Naive B cell (primary cell): ENCODE results near the gene CDYL. TPM values are rescaled to one million over a fixed set of nuclear protein-coding genes. Genes with fewer than 3 reads are reported as not detected.
"Not testable (repeated sequence)": the region's sequence is repeated elsewhere in the genome, so short reads cannot be mapped to it uniquely, and the experiment has no call there.

Experiments
- ATAC-seq, 2 donors: fragments of 150-1000 bp; cut with Tn5 transposase; 2 replicates each; pipeline ENCODE4 v1.10.0; 2021; ENCODE audit warnings: low read depth in 2 of 2, mild to moderate bottlenecking in 2 of 2, moderate library complexity in 2 of 2
- DNase-seq: peaks from one replicate; pipeline ENCODE4 v3.0.0; 2022
- H3K27ac Mint-ChIP-seq, 6 donors: one replicate each; pipeline ENCODE4 v1.8.0; 2020 to 2022; ENCODE audit warnings: mild to moderate bottlenecking in 6 of 6, mixed read lengths in 6 of 6, moderate library complexity in 5 of 6, inconsistent platforms in 2 of 6
- H3K27me3 Mint-ChIP-seq, 3 donors: one replicate each; pipeline ENCODE4 v1.8.0; 2021 to 2022; ENCODE audit warnings: mixed read lengths in 3 of 3, mild to moderate bottlenecking in 1 of 3
- H3K36me3 Mint-ChIP-seq, 2 donors: one replicate each; pipeline ENCODE4 v1.8.0; 2020 to 2022; ENCODE audit warnings: mixed read lengths in 2 of 2, inconsistent platforms in 1 of 2, mild to moderate bottlenecking in 1 of 2
- H3K4me1 Mint-ChIP-seq, 3 donors: one replicate each; pipeline ENCODE4 v1.8.0; 2020 to 2022; ENCODE audit warnings: mixed read lengths in 3 of 3, inconsistent platforms in 1 of 3, mild to moderate bottlenecking in 1 of 3, moderate library complexity in 1 of 3
- H3K4me3 Mint-ChIP-seq, 8 donors: one replicate each; pipeline ENCODE4 v1.8.0; 2020 to 2022; ENCODE audit warnings: mild to moderate bottlenecking in 8 of 8, mixed read lengths in 8 of 8, moderate library complexity in 8 of 8, inconsistent platforms in 2 of 8
- H3K9me3 Mint-ChIP-seq, 7 donors: one replicate each; pipeline ENCODE4 v1.8.0; 2020 to 2022; ENCODE audit warnings: mixed read lengths in 7 of 7, mild to moderate bottlenecking in 5 of 7, inconsistent platforms in 2 of 7, moderate library complexity in 1 of 7
- polyA plus RNA-seq, 6 donors: library from polyadenylated mRNA; unstranded; fragments of 300-500 nt; fragmentation: Illumina TruSeq; gene quantifications; one replicate each; pipeline ENCODE4 v1.2.3, GENCODE V29; 2021; ENCODE audit warnings: low read depth in 6 of 6

Gene CDYL
- polyA plus RNA-seq, 6 donors from 2014 or later, result 5.5 to 9.8 (median 7.8) TPM

DNA sequence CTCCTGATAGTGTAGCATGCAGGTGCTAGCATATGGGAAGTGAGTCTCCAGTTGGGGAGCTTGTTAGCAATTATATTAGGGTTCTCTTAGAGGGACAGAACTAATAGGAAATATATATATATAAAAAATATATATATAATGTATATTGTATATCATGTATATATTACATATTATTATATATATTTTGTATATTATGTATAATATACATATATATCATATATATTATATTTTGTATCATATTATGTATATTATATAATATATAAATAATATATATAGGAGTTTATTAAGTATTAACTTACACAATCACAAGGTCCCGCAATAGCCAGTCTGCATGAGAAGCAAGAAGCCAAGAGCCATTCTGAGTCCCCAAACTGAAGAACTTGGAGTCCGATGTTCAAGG, 84.2 kb downstream of the CDYL start:
- Mint-ChIP-seq H3K27me3 (no peaks in the 10 kb centered on the region), H3K4me3 (peak overlapping the region in 1 of 8 donors; percentile 12), H3K9me3 (peaks cover 8 to 27% (median 19%) of the 10 kb centered on the region in 7 donors), H3K27ac (no peak overlapping the region), H3K36me3 (peaks cover 10 to 20% of the 10 kb centered on the region in 2 donors), H3K4me1 (peaks cover 39 to 64% (median 55%) of the 10 kb centered on the region in 3 donors)
- no peak for DNase-seq
- no peak for ATAC-seq

DNA sequence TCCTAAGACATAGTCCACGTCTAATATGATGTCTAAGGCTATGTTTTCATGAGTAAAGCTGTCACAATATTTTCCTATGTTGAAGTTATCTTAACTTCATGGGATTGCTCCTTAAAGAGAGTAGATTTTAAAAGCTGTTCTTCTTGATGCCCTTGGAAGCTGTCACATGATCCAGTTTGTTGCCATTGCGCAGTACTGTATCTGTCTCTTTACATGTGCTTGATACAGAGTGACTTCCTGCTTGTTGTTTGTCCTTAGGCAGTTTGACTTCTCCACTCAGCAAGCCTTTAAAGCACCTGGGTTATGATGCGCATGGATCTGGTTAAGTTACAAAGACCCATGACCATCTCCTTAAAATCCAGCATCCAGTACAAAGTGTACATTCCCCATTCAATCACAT, 85.4 kb downstream of the CDYL start:
- peak overlapping the region in 3 of 6 donors; percentile 38 to 71 (median 56) for H3K27ac Mint-ChIP-seq
- peaks cover 30 to 57% (median 47%) of the 10 kb centered on the region in 3 donors for H3K4me1 Mint-ChIP-seq
- H3K36me3 Mint-ChIP-seq, result peaks cover 15 to 32% of the 10 kb centered on the region in 2 donors
- peaks cover 8 to 39% (median 22%) of the 10 kb centered on the region in 7 donors for H3K9me3 Mint-ChIP-seq
- H3K27me3 Mint-ChIP-seq, result no peaks in the 10 kb centered on the region
- no peak overlapping the region for H3K4me3 Mint-ChIP-seq
- no peak for ATAC-seq
- DNase-seq, result no peak

DNA sequence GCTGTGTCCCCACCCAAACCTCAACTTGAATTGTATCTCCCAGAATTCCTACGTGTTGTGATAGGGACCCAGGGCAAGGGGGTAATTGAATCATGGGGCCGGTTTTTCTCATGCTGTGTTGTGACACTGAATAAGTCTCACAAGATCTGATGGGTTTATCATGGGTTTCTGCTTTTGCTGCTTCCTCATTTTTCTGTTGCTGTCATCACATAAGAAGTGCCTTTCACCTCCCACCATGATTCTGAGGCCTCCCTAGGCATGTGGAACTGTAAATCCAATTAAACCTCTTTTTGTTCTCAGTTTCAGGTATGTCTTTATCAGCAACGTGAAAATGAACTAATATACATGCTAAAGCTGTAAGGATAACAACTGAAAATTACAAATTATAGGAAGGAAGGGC, 88.3 kb downstream of the CDYL start:
- peak overlapping the region in 1 of 8 donors; percentile 9 for H3K4me3 Mint-ChIP-seq
- ATAC-seq (no peak), DNase-seq (no peak)
- H3K27me3 Mint-ChIP-seq, result no peaks in the 10 kb centered on the region
- peaks cover 34 to 47% of the 10 kb centered on the region in 2 donors for H3K36me3 Mint-ChIP-seq
- H3K4me1 Mint-ChIP-seq, result peaks cover 20 to 34% (median 24%) of the 10 kb centered on the region in 3 donors
- H3K27ac Mint-ChIP-seq, result peak overlapping the region in 4 of 6 donors; percentile 7 to 91 (median 60)
- H3K9me3 Mint-ChIP-seq, result peaks cover 12 to 62% (median 39%) of the 10 kb centered on the region in 7 donors

DNA sequence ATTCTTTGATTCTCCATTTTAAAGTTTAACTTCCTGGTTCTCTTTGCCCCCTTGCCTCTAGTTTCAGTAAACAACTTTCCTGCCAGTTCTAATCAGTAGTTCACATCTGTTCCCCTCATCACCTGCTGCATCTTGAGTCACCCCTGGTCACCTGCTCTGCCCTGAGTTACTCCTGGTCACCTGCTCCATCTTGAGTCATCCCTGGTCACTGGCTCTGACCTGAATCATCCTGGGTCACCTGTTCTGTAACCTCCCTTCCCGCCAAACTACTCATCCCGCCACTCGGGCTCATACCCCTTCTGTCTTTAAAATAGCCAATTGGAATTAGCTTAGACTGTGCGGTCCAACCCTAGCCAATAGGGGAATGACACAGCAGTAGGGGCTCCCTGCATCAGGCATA, 88.8 kb downstream of the CDYL start:
- H3K4me1 Mint-ChIP-seq, result peaks cover 20 to 31% (median 23%) of the 10 kb centered on the region in 3 donors
- peaks cover 34 to 47% of the 10 kb centered on the region in 2 donors for H3K36me3 Mint-ChIP-seq

DNA sequence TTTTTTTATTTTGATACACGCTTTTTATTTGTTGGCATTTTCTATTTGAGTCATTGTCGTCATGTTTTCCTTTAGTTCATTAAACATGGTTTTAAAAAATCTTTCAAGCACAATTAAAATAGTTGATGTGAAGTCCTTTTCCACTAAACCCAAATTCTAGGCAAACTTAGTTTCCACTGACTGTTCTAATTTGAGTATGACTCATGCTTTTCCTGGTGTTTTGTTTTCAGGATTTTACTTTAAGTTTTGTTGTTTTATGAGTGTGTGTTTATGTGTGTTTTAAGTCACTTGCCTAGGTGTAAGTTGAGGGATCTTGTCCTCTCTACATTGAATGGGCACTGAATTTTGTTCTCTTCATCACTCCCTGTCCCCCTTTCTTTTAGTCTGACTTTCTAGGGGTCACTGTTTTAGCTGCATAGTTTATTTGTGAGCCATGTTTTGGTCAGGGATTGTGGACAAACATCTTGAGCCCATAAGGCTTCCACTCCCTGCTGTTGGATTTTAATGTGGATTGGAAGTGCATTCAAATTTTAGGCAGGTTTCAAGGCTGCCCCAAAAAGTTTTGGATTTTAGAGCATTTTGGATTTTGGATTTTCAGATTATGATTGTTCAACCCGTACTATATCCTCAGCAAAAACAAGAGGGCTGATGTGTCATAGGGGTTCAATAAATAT, 94.8 kb downstream of the CDYL start:
- Mint-ChIP-seq H3K4me1 (peaks cover 29 to 52% (median 47%) of the 10 kb centered on the region in 3 donors), H3K9me3 (peaks cover 3 to 41% (median 22%) of the 10 kb centered on the region in 7 donors), H3K27me3 (no peaks in the 10 kb centered on the region), H3K36me3 (peaks cover 20 to 29% of the 10 kb centered on the region in 2 donors), H3K4me3 (no peak overlapping the region), H3K27ac (peak overlapping the region in 2 of 6 donors; percentile 53 to 69)
- DNase-seq (no peak), ATAC-seq (no peak)

More for the DNA sequence above, 88.8 kb downstream of the CDYL start:
- Mint-ChIP-seq H3K9me3 (peaks cover 12 to 64% (median 41%) of the 10 kb centered on the region in 7 donors), H3K27ac (peak overlapping the region in 3 of 6 donors; percentile 53 to 91 (median 56)), H3K4me3 (peak overlapping the region in 1 of 8 donors; percentile 56)
- H3K27me3 Mint-ChIP-seq, ATAC-seq, DNase-seq: not testable (repeated sequence)

DNA sequence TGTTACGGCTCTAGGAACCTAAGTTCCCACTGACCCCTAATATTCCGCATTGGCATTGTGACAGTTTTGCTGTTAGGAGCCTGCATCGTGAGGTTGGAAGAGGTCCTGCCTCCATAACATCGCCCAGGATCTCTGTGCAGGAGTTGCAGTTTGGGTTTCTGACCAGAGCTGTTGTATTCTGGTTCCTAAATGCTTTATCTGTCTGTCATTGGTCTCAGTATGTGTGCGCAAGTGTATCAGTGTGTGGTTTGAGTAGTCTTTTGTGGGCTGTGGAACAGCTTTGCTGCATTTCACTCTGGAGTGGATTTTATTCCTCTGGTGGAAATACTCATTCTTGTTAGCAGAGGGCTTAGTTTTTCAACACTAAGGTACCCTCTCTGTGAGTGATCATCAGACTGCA, 95.6 kb downstream of the CDYL start:
- peaks cover 3 to 33% (median 16%) of the 10 kb centered on the region in 7 donors for H3K9me3 Mint-ChIP-seq
- peaks cover 16 to 21% of the 10 kb centered on the region in 2 donors for H3K36me3 Mint-ChIP-seq
- ATAC-seq (no peak), DNase-seq (no peak)
- peak overlapping the region in 2 of 8 donors; percentile 18 to 78 for H3K4me3 Mint-ChIP-seq
- peaks cover 29 to 61% (median 54%) of the 10 kb centered on the region in 3 donors for H3K4me1 Mint-ChIP-seq
- H3K27me3 Mint-ChIP-seq, result no peaks in the 10 kb centered on the region
- H3K27ac Mint-ChIP-seq, result peak overlapping the region in 1 of 6 donors; percentile 72

DNA sequence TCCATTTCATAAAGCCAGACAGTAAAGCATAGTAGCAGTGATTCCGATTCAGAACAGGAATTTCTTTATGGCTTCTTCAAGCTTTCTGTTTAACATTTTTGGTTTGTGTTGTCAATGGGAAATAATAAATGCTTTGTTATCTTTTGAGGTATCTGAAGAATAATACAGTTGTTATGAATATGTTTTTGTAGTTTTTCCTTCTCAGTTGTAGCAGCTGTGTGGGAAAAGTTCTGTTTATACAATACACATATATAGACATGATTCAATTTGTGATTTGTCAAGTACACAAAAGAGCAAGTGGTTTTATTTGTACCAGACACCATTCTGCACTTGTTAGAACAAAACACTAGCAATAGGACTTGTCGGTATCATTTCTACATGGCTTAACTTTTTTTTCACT, 96.6 kb downstream of the CDYL start:
- Mint-ChIP-seq H3K36me3 (peaks cover 6 to 10% of the 10 kb centered on the region in 2 donors), H3K4me3 (no peak overlapping the region), H3K9me3 (peaks cover 1 to 23% (median 5%) of the 10 kb centered on the region in 7 donors), H3K4me1 (peaks cover 33 to 70% (median 54%) of the 10 kb centered on the region in 3 donors), H3K27me3 (no peaks in the 10 kb centered on the region), H3K27ac (peak overlapping the region in 1 of 6 donors; percentile 33)
- ATAC-seq (no peak), DNase-seq (no peak)

DNA sequence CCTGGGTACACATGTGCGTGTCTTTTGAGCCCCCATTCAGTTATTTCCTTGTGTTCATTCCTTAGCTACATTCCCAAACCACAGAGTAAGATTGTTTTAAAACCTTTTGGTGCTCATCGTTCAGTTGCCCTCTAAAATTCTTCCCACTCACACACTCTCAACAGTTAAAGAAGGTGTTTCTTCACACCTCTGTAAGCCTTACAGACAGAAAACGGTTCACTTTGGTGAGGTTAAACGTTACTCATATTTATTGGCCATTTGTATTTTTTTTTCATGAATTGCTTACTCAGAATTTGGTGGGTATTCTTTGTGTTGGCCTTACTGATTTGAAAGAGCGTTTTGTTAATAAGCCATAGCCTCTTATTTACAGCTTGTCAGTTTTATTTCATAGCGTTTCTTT, 97.7 kb downstream of the CDYL start:
- H3K4me3 Mint-ChIP-seq, result no peak overlapping the region
- DNase-seq, result no peak
- H3K9me3 Mint-ChIP-seq, result peaks cover 0 to 14% (median 3%) of the 10 kb centered on the region in 7 donors
- H3K27me3 Mint-ChIP-seq, result no peaks in the 10 kb centered on the region
- peaks cover 0 to 7% of the 10 kb centered on the region in 2 donors for H3K36me3 Mint-ChIP-seq
- H3K27ac Mint-ChIP-seq, result peak overlapping the region in 1 of 6 donors; percentile 2
- ATAC-seq, result no peak
- peaks cover 32 to 73% (median 51%) of the 10 kb centered on the region in 3 donors for H3K4me1 Mint-ChIP-seq

DNA sequence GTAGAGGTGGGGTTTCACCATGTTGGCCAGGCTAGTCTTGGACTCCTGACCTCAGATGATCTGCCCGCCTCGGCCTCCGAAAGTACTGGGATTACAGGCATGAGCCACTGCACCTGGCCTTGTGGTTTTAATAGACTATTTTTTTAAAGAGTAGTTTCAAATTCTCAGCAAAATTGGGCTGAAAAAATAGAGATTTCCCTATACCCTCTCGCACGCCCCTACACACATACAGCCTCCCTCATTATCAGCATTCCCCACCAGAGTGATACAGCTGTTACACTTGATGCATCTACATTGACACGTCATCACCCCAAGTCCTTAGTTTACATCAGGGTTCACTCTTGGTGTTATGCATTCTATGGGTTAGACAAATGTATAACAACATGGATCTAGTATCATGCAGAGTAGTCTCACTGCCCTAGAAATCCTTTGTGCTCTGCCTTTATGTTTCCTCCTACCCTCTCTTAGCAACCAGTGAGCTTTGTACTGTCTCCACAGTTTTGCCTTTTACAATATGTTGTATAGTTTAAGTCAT, 103.6 kb downstream of the CDYL start:
- H3K27me3 Mint-ChIP-seq, result no peaks in the 10 kb centered on the region
- H3K4me3 Mint-ChIP-seq, result peak overlapping the region in 1 of 8 donors; percentile 50
- DNase-seq (no peak), ATAC-seq (no peak)
- H3K4me1 Mint-ChIP-seq, result peaks cover 45 to 74% (median 54%) of the 10 kb centered on the region in 3 donors
- peaks cover 0 to 15% (median 3%) of the 10 kb centered on the region in 7 donors for H3K9me3 Mint-ChIP-seq
- peaks cover 0 to 4% of the 10 kb centered on the region in 2 donors for H3K36me3 Mint-ChIP-seq
- peak overlapping the region in 1 of 6 donors; percentile 79 for H3K27ac Mint-ChIP-seq

DNA sequence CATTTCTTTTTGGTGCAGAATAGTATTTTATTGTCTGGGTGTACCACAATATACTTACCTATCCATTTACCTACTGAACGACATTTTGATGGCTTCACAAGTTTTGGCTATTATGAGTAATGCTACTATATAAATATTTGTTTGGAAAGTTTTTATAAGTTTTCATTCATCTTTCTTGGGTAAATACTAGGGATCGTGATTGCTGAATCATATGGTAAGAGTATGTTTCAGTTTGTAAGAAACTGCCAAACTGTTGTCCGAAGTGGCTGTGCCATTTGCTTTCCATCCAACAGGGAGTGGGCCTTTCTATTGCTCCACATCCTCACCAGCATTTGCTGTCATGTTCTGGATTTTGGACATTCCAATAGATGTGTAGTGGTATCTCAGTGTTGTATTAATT, 104.2 kb downstream of the CDYL start:
- ATAC-seq (no peak), DNase-seq (no peak)
- Mint-ChIP-seq H3K36me3 (peaks cover 0 to 4% of the 10 kb centered on the region in 2 donors), H3K27me3 (no peaks in the 10 kb centered on the region), H3K9me3 (peaks cover 0 to 15% (median 3%) of the 10 kb centered on the region in 7 donors), H3K4me3 (peak overlapping the region in 1 of 8 donors; percentile 50), H3K27ac (no peak overlapping the region), H3K4me1 (peaks cover 48 to 75% (median 54%) of the 10 kb centered on the region in 3 donors)

DNA sequence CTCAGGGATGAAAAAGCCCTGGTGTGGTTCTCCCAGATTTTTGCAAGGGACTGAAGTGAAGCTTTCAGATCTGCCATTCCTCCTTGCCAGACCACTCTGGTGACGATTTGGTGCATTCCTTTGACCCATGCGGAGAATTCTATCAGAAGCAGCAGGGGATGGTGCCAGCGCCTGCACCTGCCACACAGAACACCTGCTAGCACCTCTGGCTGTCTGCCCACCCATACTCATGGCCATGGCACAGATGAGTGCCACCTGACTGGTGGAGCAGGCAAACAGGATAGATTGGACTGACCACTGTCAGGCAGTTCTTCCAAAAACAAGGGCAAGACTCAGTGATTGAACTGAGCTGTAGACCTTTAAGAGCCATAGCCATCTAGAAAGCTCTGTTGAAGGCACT, 107.1 kb downstream of the CDYL start:
- Mint-ChIP-seq H3K4me3 (peak overlapping the region in 1 of 8 donors; percentile 27), H3K27me3 (no peaks in the 10 kb centered on the region), H3K4me1 (peaks cover 64 to 69% (median 68%) of the 10 kb centered on the region in 3 donors), H3K9me3 (peaks cover 0 to 15% (median 3%) of the 10 kb centered on the region in 7 donors), H3K27ac (no peak overlapping the region), H3K36me3 (peaks cover 0 to 4% of the 10 kb centered on the region in 2 donors)
- DNase-seq, result no peak
- ATAC-seq, result no peak

DNA sequence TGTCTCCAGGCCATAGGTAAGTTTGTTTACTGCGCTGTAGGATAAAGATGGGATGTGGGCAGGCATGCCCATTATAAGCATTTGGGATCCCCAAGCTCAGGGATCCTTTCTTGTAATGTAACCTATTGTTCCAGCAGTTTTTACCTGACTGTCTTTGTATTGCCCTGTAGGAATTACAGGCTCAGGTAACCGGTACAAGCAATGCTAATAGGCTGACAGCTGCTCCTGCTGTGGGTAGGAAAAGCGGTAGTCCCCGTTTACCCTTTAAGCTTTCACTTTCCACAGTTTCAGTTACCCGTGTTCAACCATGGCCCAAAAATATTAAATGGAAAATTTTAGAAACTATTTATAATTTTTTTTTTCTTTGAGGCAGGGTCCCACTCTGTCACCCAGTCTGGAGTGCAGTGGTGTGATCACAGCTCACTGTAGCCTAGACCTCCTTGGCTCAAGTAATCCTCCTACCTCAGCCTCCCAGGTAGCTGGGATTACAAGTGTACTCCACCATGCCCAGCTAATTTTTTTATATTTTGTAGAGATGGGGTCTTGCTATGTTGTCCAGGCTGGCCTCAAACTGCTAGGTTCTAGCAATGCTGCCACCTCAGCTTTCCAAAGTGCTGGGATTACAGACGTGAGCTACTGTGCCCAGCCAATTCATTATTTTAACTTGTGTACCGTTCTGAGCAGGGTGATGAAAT, 108.6 kb downstream of the CDYL start:
- H3K4me1 Mint-ChIP-seq, result peaks cover 73 to 79% (median 78%) of the 10 kb centered on the region in 3 donors
- ATAC-seq (peak; percentile 68 to 80), DNase-seq (no peak)
- no peaks in the 10 kb centered on the region for H3K27me3 Mint-ChIP-seq
- peaks cover 0 to 13% (median 3%) of the 10 kb centered on the region in 7 donors for H3K9me3 Mint-ChIP-seq
- peak overlapping the region in 6 of 8 donors; percentile 23 to 72 (median 52) for H3K4me3 Mint-ChIP-seq
- H3K27ac Mint-ChIP-seq, result peak overlapping the region in 5 of 6 donors; percentile 31 to 60 (median 47)
- peaks cover 0 to 3% of the 10 kb centered on the region in 2 donors for H3K36me3 Mint-ChIP-seq

DNA sequence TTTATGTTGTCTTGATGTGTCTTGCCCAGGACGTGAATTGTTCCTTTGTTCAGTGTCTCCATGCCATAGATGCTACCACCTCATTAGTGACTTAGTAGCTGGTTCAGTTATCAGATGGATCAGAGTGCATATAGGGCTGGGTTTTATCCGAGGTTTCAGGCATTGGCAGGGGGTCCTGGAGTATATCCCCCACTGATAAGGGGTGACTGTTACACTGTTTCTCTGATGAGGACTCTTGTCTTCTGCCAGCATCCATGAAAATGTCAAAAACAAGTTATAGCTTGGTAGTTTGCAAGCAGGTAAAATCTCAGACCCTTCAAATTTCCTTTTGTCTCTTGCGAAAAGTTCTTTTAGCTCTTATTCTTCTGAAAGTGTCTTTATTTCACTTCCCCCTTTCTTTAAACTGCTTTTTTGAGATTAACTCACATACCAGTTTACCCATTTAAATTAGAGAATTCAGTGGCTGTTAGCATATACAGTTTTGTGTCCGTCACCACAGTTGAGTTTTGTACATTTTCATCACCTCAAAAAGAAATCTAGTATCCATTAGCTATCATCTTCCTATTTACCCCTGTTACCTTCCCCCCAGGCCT, 109.2 kb downstream of the CDYL start:
- Mint-ChIP-seq H3K27ac (peak overlapping the region; percentile 31 to 77 (median 59)), H3K27me3 (no peaks in the 10 kb centered on the region), H3K4me3 (peak overlapping the region; percentile 23 to 72 (median 49)), H3K9me3 (peaks cover 0 to 7% (median 3%) of the 10 kb centered on the region in 7 donors), H3K36me3 (no peaks in the 10 kb centered on the region), H3K4me1 (peaks cover 75 to 82% (median 79%) of the 10 kb centered on the region in 3 donors)
- ATAC-seq, result peak; percentile 27 to 30
- no peak for DNase-seq
